GM19463 (cell line): ENCODE measurements around the gene APOE.
"Not testable (repeated sequence)": the region's sequence is repeated elsewhere in the genome, so short reads cannot be mapped to it uniquely, and the experiment has no call there.

Experiments
- ATAC-seq: cut with Tn5 transposase; IDR thresholded peaks from one replicate; pipeline ENCODE4 v1.9.1; 2021; ENCODE audit warnings: mild to moderate bottlenecking, moderate library complexity; ENCODE audit not compliant: unreplicated experiment

APOE gene

GRCh38 chr19:44908074-44908835 lies 2.7 kb downstream of the APOE start:
- no peak for ATAC-seq

GRCh38 chr19:44908836-44909261 lies 3.3 kb downstream of the APOE start:
- ATAC-seq: no peak

DNA sequence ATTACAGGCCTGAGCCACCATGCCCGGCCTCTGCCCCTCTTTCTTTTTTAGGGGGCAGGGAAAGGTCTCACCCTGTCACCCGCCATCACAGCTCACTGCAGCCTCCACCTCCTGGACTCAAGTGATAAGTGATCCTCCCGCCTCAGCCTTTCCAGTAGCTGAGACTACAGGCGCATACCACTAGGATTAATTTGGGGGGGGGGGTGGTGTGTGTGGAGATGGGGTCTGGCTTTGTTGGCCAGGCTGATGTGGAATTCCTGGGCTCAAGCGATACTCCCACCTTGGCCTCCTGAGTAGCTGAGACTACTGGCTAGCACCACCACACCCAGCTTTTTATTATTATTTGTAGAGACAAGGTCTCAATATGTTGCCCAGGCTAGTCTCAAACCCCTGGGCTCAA lies 4.2 kb downstream of the APOE start:
- ATAC-seq: no peak

DNA sequence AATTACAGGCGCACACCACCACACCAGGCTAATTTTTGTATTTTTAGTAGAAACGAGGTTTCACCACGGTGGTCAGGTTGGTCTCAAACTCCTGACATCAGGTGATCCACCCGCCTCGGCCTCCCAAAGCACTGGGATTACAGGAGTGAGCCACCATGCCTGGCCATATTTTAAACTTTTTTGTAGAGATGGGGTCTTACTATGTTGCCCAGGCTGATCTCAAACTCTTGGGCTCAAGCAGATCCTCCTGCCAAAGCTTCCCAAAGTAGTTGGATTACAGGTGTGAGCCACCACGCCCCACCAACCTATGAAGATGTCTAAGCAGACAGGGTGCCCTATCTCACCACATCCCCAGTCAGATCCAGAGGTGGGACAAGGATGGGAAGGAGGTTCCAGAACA lies 6.3 kb downstream of the APOE start:
- ATAC-seq: not testable (repeated sequence)

DNA sequence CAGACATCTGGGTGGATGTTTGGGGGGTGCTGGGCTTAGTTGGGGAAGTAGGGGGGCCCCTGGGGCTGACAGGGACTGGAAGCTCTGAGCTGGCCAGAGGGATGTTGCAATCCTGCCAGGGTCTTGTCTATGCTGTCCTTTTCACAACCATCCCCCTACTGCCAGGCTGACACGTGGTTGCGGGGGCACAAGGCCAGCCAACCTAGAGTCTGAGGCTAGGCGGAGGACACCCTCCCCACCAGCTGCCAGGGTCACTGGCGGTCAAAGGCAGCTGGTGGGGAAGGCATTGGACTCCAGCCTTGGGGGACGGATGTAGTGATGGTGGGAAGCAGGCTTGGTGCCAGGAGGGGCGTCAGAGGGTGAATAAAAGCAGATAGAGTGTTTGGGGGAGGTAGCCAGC lies 7.3 kb downstream of the APOE start:
- ATAC-seq: no peak

DNA sequence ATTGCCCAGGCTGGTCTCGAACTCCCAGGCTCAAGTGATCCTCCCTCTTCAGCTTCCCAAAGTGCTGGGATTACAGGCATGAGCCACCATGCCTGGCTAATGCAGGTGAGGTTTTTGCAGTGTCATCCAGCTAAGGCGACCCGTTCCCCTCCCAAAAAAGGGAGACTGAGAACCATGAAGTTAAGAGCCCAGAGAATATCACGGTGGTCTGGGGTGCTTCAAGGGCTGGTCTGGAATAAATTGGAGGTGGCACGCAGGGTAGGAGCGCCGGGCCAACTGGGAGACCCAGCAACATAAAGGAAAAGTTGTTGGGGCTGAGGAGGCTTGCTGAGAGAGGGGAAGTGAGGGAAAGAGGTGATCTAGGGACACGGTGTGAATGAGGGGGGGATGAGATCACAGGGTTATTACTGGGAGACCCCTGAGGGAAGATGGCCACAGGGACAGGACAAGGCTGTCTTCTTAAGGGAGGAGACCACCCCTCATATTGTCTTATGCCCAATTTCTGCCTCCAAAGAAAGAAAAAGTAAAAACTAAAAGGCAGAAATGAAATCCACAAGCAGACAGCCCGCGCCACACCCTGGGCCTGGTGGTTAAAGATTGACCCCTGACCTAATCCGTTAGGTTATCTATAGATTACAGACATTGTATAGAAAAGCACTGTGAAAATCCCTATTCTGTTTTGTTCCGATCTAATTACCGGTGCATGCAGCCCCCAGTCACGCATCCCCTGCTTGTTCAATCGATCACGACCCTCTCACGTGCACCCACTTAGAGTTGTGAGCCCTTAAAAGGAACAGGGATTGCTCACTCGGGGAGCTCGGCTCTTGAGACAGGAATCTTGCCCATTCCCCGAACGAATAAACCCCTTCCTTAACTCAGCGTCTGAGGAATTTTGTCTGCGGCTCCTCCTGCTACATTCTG lies 8.2 kb downstream of the APOE start:
- not testable (repeated sequence) for ATAC-seq

- peak; percentile 97 for ATAC-seq
Measured at GRCh38 chr19:44914433-44915206, 9.0 kb downstream of the APOE start, which contains the start of gene APOC1. Gene APOC1 (plus strand): TSS chr19:44914608. CDS start chr19:44914892, 284 bp downstream.

GRCh38 chr19:44924243-44924725 lies 18.7 kb downstream of the APOE start:
- ATAC-seq: no peak

DNA sequence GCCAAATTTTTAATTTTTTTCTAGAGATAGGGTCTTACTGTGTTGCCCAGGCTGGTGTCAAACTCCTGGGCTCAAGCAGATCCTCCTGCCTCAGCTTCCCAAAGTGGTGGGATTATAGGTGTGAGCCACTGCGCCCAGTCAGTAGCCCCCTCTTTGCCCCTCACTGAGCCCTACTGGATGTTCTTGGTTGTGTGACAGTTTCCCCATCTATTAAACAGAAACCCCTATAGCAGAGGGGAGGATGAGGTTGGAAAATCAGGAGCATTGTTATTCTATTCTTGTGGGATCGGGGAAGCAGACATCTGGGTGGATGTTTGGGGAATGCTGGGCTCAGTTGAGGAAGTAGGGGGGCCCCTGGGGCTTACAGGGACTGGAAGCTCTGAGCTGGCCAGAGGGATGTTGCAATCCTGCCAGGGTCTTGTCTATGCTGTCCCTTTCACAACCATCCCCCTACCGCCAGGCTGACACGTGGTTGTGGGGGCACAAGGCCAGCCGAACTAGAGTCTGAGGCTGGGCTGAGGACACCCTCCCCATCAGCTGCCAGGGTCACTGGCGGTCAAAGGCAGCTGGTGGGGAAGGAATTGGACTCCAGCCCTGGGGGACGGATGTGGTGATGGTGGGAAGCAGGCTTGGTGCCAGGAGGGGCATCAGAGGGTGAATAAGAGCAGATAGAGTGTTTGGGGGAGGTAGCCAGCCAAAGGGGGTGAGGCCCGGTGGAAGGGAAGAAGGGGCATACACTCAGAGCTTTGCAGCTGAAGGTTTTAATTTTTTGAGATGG lies 19.7 kb downstream of the APOE start:
- ATAC-seq: no peak

- ATAC-seq: not testable (repeated sequence)
Measured at GRCh38 chr19:44926245-44927077, 20.9 kb downstream of the APOE start.

GRCh38 chr19:44927746-44928145 lies 22.1 kb downstream of the APOE start:
- no peak for ATAC-seq

DNA sequence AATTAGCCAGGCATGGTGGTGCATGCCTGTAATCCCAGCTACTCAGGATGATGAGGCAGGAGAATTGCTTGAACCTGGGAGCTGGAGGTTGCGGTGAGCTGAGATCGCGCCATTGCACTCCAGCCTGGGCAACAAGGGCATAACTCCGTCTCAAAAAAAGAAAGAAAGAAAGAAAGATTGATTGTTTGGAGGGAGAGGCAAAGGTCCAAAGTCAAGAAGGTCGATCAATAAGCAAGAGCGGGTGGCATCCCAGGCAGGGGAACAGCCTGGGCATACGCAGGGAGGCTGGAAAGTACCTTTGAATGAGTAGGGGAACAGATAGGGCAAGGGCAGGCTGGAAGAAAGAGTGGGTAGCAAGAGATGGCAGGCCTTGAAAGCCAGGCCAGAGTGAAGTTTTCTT lies 24.5 kb downstream of the APOE start:
- no peak for ATAC-seq

DNA sequence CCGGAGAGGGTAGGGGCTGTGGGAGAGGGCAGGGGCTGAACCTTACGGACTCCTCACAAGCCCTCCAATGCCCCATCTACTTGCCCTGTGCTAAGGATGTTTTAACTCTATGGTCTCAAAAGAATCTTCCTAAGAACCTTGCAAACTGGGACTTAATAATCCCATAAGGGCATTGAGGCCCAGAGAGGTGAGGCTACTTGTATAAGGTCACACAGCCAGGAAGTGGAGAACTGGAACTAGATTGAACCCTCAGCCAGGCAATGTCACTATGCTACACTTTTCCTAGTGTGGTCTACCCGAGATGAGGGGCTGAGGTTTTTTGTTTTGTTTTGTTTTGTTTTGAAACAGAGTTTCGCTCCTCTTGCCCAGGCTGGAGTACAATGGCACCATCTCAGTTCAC lies 25.9 kb downstream of the APOE start:
- no peak for ATAC-seq

- ATAC-seq: no peak
Measured at GRCh38 chr19:44939668-44940067, 34.1 kb downstream of the APOE start.

GRCh38 chr19:44942067-44942571 lies 36.5 kb downstream of the APOE start, which contains the start of gene APOC4:
Gene APOC4 (plus strand): TSS chr19:44942237. CDS start chr19:44942278, 41 bp downstream.
- no peak for ATAC-seq

GRCh38 chr19:44943801-44944249 lies 38.2 kb downstream of the APOE start:
- peak; percentile 71 for ATAC-seq

DNA sequence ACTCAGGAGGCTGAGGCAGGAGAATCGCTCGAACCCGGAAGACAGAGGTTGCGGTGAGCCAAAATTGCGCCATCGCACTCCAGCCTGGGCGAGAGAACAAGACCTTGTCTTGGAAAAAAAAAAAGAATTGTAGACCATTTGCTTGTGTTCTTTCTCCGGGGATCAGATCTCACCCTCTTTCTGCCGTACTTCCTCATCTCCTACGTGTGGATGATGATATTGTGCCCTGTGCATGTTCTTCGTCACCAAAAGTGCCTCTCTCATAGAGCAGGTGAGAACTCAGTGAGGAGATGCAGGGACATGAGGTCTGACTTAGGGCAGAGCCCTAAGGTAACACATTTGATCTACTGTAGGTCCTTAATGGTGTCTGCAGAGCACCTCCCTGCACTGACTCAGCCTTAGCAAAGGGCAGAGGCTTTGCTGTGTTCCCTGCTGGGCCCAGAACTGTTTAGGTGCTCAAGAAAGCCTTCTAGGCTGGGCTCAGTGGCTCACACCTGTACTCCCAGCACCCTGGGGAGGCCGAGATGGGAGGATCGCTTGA lies 41.5 kb downstream of the APOE start:
- ATAC-seq: no peak

DNA sequence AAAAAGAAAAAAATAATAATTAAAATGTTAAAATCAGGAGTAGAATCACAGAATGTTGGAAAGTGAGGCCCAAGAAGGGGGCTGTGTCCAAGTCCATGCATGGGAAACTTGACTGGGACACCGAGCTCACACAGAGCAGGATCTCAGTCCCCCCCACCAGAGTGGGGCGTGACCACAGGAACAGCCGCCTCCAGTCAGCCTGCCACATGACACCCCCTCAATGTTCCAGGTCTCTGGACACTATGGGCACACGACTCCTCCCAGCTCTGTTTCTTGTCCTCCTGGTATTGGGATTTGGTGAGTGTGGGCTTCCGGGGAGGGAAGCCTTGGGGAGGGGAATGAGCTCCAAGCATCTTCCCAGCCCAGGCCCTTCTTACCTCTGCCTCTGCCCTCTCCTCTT lies 42.6 kb downstream of the APOE start:
- ATAC-seq: no peak
